GM23248 (cell line): ENCODE data around the gene CTBP2.

Source experiments
- EZH2 ChIP-seq: fragments of 200-600 bp; sonication (generic); IDR thresholded peaks from 2 replicates; pipeline ENCODE4 v1.6.1; 2018; ENCODE audit warnings: antibody characterized with exemption, mild to moderate bottlenecking; ENCODE audit not compliant: insufficient read depth, poor library complexity, severe bottlenecking
- EZH2phosphoT487 ChIP-seq: fragments of 200-600 bp; sonication (generic); IDR thresholded peaks from 2 replicates; pipeline ENCODE4 v1.6.1; 2018; ENCODE audit warnings: antibody characterized with exemption, moderate library complexity, mild to moderate bottlenecking, low read depth; ENCODE audit not compliant: insufficient read depth

DNA sequence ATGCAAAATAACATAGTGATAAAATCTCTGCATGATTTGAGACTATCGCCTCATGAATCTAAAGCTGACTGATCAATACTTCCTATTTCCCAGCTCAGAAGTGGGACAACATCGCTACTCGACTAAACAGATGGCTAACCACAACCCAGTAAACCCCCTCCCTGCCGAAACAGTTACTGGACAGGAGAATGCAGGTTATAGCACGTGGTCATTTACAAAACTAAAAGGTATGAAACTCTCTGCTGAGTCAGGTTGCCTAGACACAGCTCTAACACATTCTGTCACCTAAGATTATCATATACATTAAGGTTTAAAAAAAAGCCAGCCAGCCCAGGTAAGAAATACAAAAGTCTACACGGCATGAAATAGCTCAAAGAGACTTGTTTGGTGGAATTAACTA lies 64.0 kb downstream of the CTBP2 start:
- TF ChIP-seq EZH2 (no peak), EZH2phosphoT487 (no peak)
